HepG2 (cell line): ENCODE measurements around the gene FXR2. TPM values are rescaled to one million over a fixed set of nuclear protein-coding genes. Genes with fewer than 3 reads are reported as not detected.

Experiments used
- ATF1 ChIP-seq: IDR thresholded peaks from 2 replicates; pipeline ENCODE4 v1.6.1; 2016; ENCODE audit warnings: mild to moderate bottlenecking, control low read depth
- BCL6 ChIP-seq: IDR thresholded peaks from 2 replicates; pipeline ENCODE4 v1.6.1; 2016; ENCODE audit warnings: missing genetic modification reagents, missing compliant biosample characterization
- CREB3 ChIP-seq: sonication (generic); formaldehyde crosslinking; IDR thresholded peaks from 2 replicates; pipeline ENCODE4 v1.5.0; 2020; ENCODE audit warnings: missing genetic modification reagents
- DMTF1 ChIP-seq: sonication (generic); formaldehyde crosslinking; IDR thresholded peaks from 2 replicates; pipeline ENCODE4 v1.4.0; 2020; ENCODE audit warnings: mild to moderate bottlenecking, missing genetic modification reagents
- HCFC1 ChIP-seq: fragments of 150-350 bp; IDR thresholded peaks from 2 replicates; pipeline ENCODE4 v1.6.1; 2014; ENCODE audit warnings: low read depth, low read length
- HNRNPL ChIP-seq: fragments of 200-400 bp; formaldehyde crosslinking; IDR thresholded peaks from 2 replicates; pipeline ENCODE4 v1.6.1; 2017; ENCODE audit warnings: mild to moderate bottlenecking, low read depth, low read length
- NCOA2 ChIP-seq: sonication (generic); formaldehyde crosslinking; IDR thresholded peaks from 2 replicates; pipeline ENCODE4 v1.8.0; 2022; ENCODE audit warnings: inconsistent platforms
- POLR2G ChIP-seq: fragments of 200-400 bp; formaldehyde crosslinking; IDR thresholded peaks from 2 replicates; pipeline ENCODE4 v1.6.1; 2018; ENCODE audit warnings: mild to moderate bottlenecking, low read depth, low read length, moderate library complexity
- SMAD9 ChIP-seq: sonication (generic); formaldehyde crosslinking; IDR thresholded peaks from 2 replicates; pipeline ENCODE4 v1.5.1; 2020; ENCODE audit warnings: mild to moderate bottlenecking, missing genetic modification reagents
- THRA ChIP-seq: sonication (generic); formaldehyde crosslinking; IDR thresholded peaks from 2 replicates; pipeline ENCODE4 v1.4.0; 2020; ENCODE audit warnings: missing genetic modification reagents, borderline replicate concordance
- ZBTB26 ChIP-seq: IDR thresholded peaks from 2 replicates; pipeline ENCODE4 v1.6.1; 2016; ENCODE audit warnings: missing compliant biosample characterization, missing genetic modification reagents, borderline replicate concordance
- ZMAT3 ChIP-seq: sonication (generic); formaldehyde crosslinking; conservative IDR thresholded peaks from 2 replicates; pipeline ENCODE4 v1.7.0; 2021; ENCODE audit warnings: missing genetic modification reagents
- ZMYM3 ChIP-seq: sonication (generic); formaldehyde crosslinking; IDR thresholded peaks from 2 replicates; pipeline ENCODE4 v1.5.1; 2020; ENCODE audit warnings: mild to moderate bottlenecking, missing genetic modification reagents
- ZNF296 ChIP-seq: sonication (generic); formaldehyde crosslinking; conservative IDR thresholded peaks from 2 replicates; pipeline ENCODE4 v1.5.0; 2020; ENCODE audit warnings: mild to moderate bottlenecking, missing genetic modification reagents
- ZNF329 ChIP-seq: sonication (generic); formaldehyde crosslinking; IDR thresholded peaks from 2 replicates; pipeline ENCODE4 v1.9.0; 2021; ENCODE audit warnings: low read depth, mild to moderate bottlenecking, missing genetic modification reagents
- ZNF362 ChIP-seq: sonication (generic); formaldehyde crosslinking; IDR thresholded peaks from 2 replicates; pipeline ENCODE4 v1.4.0; 2020; ENCODE audit warnings: missing genetic modification reagents, mild to moderate bottlenecking, borderline replicate concordance
- ZNF589 ChIP-seq: sonication (generic); formaldehyde crosslinking; conservative IDR thresholded peaks from 2 replicates; pipeline ENCODE4 v1.8.0; 2022; ENCODE audit warnings: mild to moderate bottlenecking, moderate library complexity, missing genetic modification reagents
- ZNF768 ChIP-seq: sonication (generic); formaldehyde crosslinking; IDR thresholded peaks from 2 replicates; pipeline ENCODE4 v1.4.0; 2020; ENCODE audit warnings: missing genetic modification reagents
- ZSCAN5A ChIP-seq: sonication (generic); formaldehyde crosslinking; IDR thresholded peaks from 2 replicates; pipeline ENCODE4 v1.8.0; 2022; ENCODE audit warnings: mild to moderate bottlenecking, missing genetic modification reagents, borderline replicate concordance
- polyA plus RNA-seq, 8 experiments: library from polyadenylated mRNA; depleted of rRNA in 3 of 8; stranded (reverse) in 7 of 8; unstranded in 1 of 8; fragments of >200 nt; fragmentation: Illumina TruSeq in 4 of 8; extraction: Trizol in 4 of 8; gene quantifications; 2 replicates each; pipeline versions ENCODE4 v1.2.1 to v1.2.3, GENCODE V29; 2011 to 2016; ENCODE audit warnings: low read depth in 4 of 8, missing spikeins in 1 of 8, mixed read lengths in 1 of 8; ENCODE audit not compliant: insufficient read depth in 1 of 8
- total RNA-seq, 5 experiments: library from RNA; depleted of rRNA; stranded (reverse); fragments of >200 nt; fragmentation: Illumina TruSeq; extraction: Trizol; gene quantifications; 2 replicates each; pipeline ENCODE4 v1.2.3, GENCODE V29; 2016; ENCODE audit warnings: low read depth in 1 of 5

Gene FXR2
- total and polyA plus RNA-seq, 2 of the 13 experiments (the other 11 are each of a cell fraction or from before 2014, with no cell fraction given): 20.9 to 24.4 TPM

- peak; percentile 77; the same call in 1 of the 2 replicates for TF ChIP-seq ZSCAN5A (CRISPR knock-in tag)
- TF ChIP-seq SMAD9 (CRISPR knock-in tag): 0 out of 2 replicates have a peak, but pooled peaks have one; percentile 65
- peak; percentile 31 for TF ChIP-seq BCL6 (CRISPR knock-in tag)
- TF ChIP-seq CREB3 (CRISPR knock-in tag): peak; percentile 75; the same call in 1 of the 2 replicates
- no peak for TF ChIP-seq DMTF1 (CRISPR knock-in tag)
- no peak for TF ChIP-seq THRA (CRISPR knock-in tag)
- no peak; the same call in 1 of the 2 replicates for TF ChIP-seq ZNF589 (CRISPR knock-in tag)
- TF ChIP-seq ZNF362 (CRISPR knock-in tag): no peak
- no peak for TF ChIP-seq HNRNPL
- TF ChIP-seq ZMYM3 (CRISPR knock-in tag): no peak
- TF ChIP-seq ZNF296 (CRISPR knock-in tag): no peak
- no peak; the same call in 1 of the 2 replicates for TF ChIP-seq ZBTB26 (CRISPR knock-in tag)
- no peak for TF ChIP-seq ZNF768 (CRISPR knock-in tag)
- peak; percentile 54; the same call in 1 of the 2 replicates for TF ChIP-seq ZMAT3 (CRISPR knock-in tag)
- no peak for TF ChIP-seq ATF1 (CRISPR knock-in tag)
- TF ChIP-seq POLR2G: peak; percentile 98
- TF ChIP-seq NCOA2: peak; percentile 12; the same call in 1 of the 2 replicates
- peak; percentile 45; the same call in 1 of the 2 replicates for TF ChIP-seq HCFC1
- no peak for TF ChIP-seq ZNF329
Measured at GRCh38 chr17:7583253-7584109, 31.2 kb downstream of the FXR2 start, which contains the start of gene MPDU1 (continued).
